Spleen (tissue), 7 donors: Measurements from ENCODE around the gene PLA2G4B.

Experiments used
- CTCF ChIP-seq, 11 experiments: fragments of 200-600 bp in 7 of 11; fragments of 450-650 bp in 4 of 11; sonication (generic) in 4 of 11; IDR thresholded peaks in 8 of 11; conservative IDR thresholded peaks in 3 of 11; 1 replicate in 7 of 11; 2 replicates in 4 of 11; pipeline versions ENCODE4 v1.4.0 to v1.8.0; 2016 to 2021; ENCODE audit warnings: antibody characterized with exemption in 11 of 11, inconsistent platforms in 4 of 11, mild to moderate bottlenecking in 1 of 11
- POLR2A ChIP-seq, 3 donors: fragments of 450-650 bp; IDR thresholded peaks; one replicate each; pipeline ENCODE4 v1.5.1; 2017; ENCODE audit warnings: antibody characterized with exemption in 3 of 3, mild to moderate bottlenecking in 1 of 3
- POLR2AphosphoS5 ChIP-seq, 3 donors: sonication (generic); formaldehyde crosslinking; IDR thresholded peaks; one replicate each; pipeline ENCODE4 v1.5.1; 2017; ENCODE audit warnings: antibody characterized with exemption in 3 of 3
- donor health status: DM: no; HTN: no; CAD: no; lungs with moderate emphysema.
- donor health status: DM: no; HTN: no; CAD: no.
- donor health status: DM: no; HTN: no; CAD: no.

DNA sequence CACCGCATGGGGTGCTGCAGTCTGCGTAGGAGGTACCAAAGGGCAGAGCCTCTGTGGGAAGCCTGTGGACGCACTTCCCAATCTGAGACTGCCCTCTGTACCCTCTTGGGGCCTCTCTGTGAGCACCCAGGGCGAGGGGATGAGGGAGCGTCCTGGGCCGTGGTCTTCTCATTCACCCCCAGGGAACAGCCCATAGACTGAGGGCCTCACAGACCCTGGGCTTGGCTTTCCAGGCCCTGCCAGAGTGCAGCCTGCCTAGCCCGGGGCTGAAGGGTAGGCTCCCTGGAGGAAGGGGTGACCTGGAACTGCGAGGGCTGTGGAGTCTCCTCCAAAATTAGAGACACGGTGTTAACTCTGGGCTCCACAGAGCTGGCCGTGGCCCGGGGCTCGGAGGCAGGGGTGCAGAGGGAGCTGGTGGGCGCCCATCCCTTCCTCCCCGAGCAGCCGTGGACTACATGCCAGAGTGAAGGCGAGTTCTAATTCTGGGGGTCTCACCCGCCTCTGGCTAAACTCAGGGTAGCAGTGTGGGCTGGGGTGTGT lies 55.7 kb downstream of the PLA2G4B start:
- TF ChIP-seq CTCF (IDR thresholded peaks at IDR 0.05 in 8 of 11, conservative IDR thresholded peaks at IDR 0.05 in 3 of 11) (no peak), POLR2A (IDR thresholded peaks at IDR 0.05) (no peak), POLR2AphosphoS5 (IDR thresholded peaks at IDR 0.05) (no peak)
